ENCODE measurements around the gene CCDC6. TPM values are rescaled to one million over a fixed set of nuclear protein-coding genes. Genes with fewer than 3 reads are reported as not detected.

Gene CCDC6
- total and polyA plus RNA-seq, 2 of the 8 experiments (the other 6 are each of a cell fraction or from before 2014, with no cell fraction given), result 42.2 to 74.4 TPM

DNA sequence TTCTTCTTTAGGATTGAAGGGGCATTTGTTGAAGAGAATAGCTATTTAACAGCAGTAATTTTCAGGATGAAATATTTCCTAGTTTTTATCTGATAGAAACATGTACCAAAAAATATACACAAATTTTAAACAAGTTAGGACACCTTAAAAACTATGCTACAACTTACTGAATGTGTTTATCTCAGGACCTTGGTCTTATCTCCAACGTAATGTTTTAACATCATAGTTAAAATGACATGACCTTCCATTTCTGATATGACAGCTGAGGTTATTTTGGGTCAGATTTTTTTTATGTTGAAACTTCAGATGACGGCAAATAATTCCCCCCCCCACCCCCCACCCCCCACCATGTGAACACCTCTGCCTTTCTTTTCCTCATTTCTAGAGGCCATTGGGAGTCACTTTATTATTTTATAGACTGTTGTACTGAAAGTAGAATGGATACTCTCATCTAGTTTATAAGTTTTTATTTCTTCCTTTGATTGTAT is 161.1 kb downstream of the CCDC6 start:
- no peak for FAIRE-seq
- H3K4me1 ChIP-seq (replicated peaks in 1 of 4; ENCODE audit: control insufficient read depth in 3 of 4, insufficient read depth in 4 of 4, low read length in 3 of 4), result no peaks in the 10 kb centered on the region
- H3K79me1 ChIP-seq (ENCODE audit: low read depth, low read length), result no peaks in the 10 kb centered on the region
- H2BK5ac ChIP-seq (ENCODE audit: low read depth, low read length), result no peak overlapping the region
- no peak for DNase-seq (ENCODE audit: low read depth in 1 of 2, low spot score in 2 of 2)
- H3K36me3 ChIP-seq (ENCODE audit: control insufficient read depth in 2 of 4, insufficient read depth in 4 of 4, low read length in 3 of 4), result no peaks in the 10 kb centered on the region; a peak in 1 of 8 replicates
- no peak overlapping the region for H2BK15ac ChIP-seq (ENCODE audit: low read length)
- H4K5ac ChIP-seq (ENCODE audit: insufficient read length, low read depth, low read length), result no peak overlapping the region
- TF ChIP-seq, protein P1, sequence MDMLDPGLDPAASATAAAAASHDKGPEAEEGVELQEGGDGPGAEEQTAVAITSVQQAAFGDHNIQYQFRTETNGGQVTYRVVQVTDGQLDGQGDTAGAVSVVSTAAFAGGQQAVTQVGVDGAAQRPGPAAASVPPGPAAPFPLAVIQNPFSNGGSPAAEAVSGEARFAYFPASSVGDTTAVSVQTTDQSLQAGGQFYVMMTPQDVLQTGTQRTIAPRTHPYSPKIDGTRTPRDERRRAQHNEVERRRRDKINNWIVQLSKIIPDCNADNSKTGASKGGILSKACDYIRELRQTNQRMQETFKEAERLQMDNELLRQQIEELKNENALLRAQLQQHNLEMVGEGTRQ (IDR thresholded peaks at IDR 0.05; ENCODE audit: low read length), result no peak
- TF ChIP-seq SIRT6 (IDR thresholded peaks at IDR 0.05; ENCODE audit: low read length) (no peak), FOSL1 (IDR thresholded peaks at IDR 0.05; ENCODE audit: insufficient read depth, low read depth, low read length) (no peak), RBBP5 (IDR thresholded peaks at IDR 0.05; ENCODE audit: borderline replicate concordance, low read depth, low read length) (no peak), KDM4A (IDR thresholded peaks at IDR 0.05; ENCODE audit: low read depth, low read length, severe bottlenecking) (no peak)
- no peak overlapping the region for H2AFZ ChIP-seq (ENCODE audit: low read length)
- no peak overlapping the region for H2AK5ac ChIP-seq (ENCODE audit: low read depth, low read length)
- H3K27me3 ChIP-seq (replicated peaks in 1 of 4; ENCODE audit: control insufficient read depth in 3 of 4, extremely low read depth in 1 of 4, insufficient read depth in 3 of 4, low read length in 3 of 4), result no peaks in the 10 kb centered on the region
- H3K9ac ChIP-seq (replicated peaks in 1 of 4; ENCODE audit: extremely low read depth in 1 of 4, low read depth in 3 of 4, low read length in 3 of 4), result no peak overlapping the region
- ChIA-PET CTCF (ENCODE audit: partially characterized antibody) (no interaction called here), POLR2A (ENCODE audit: partially characterized antibody) (no interaction called here)
- no peak overlapping the region for H3K4ac ChIP-seq (replicated peaks; ENCODE audit: insufficient read length, low read depth, low read length)
- H3K56ac ChIP-seq (replicated peaks; ENCODE audit: insufficient read length, low read depth, low read length), result no peak overlapping the region
- no peak overlapping the region for H2BK20ac ChIP-seq (ENCODE audit: low read length)
- H3K9me3 ChIP-seq (ENCODE audit: insufficient read depth in 2 of 2, low read depth in 1 of 2, low read length in 1 of 2), result peaks cover 3 to 17% of the 10 kb centered on the region in 2 experiments; a peak in 3 of 4 replicates
- H3K18ac ChIP-seq (ENCODE audit: extremely low read depth, low read length), result no peak overlapping the region
- H3K4me3 ChIP-seq (ENCODE audit: extremely low read depth in 1 of 4, insufficient read depth in 2 of 4, low read depth in 3 of 4, low read length in 4 of 4), result no peak overlapping the region
- no peak overlapping the region for H3K4me2 ChIP-seq (ENCODE audit: insufficient read depth in 1 of 2, low read depth in 2 of 2, low read length in 2 of 2)
- WGBS, 2 experiments (ENCODE audit: extremely low coverage in 1 of 2, insufficient coverage in 1 of 2, insufficient read length in 1 of 2, insufficient replicate concordance in 2 of 2, low coverage in 1 of 2, low lambda C conversion rate in 2 of 2, missing lambda C conversion rate in 1 of 2), result 100% methylated on average over 2 of the region's 2 CpGs; no CpG with 5 or more reads in 1 of the 2 experiments
- no peak overlapping the region for H2BK12ac ChIP-seq (ENCODE audit: low read depth, low read length)
- no peak overlapping the region for H4K91ac ChIP-seq (replicated peaks; ENCODE audit: insufficient read length, low read length)
- no peak overlapping the region for H3K27ac ChIP-seq (ENCODE audit: low read depth, low read length)
- no peak overlapping the region for H3K14ac ChIP-seq (ENCODE audit: insufficient read length)
- no peaks in the 10 kb centered on the region for H4K20me1 ChIP-seq (replicated peaks in 1 of 2; ENCODE audit: control insufficient read depth in 1 of 2, insufficient read depth in 2 of 2, low read length in 2 of 2)
- no peak overlapping the region for H4K8ac ChIP-seq (ENCODE audit: extremely low read depth, insufficient read depth, low read length)
- H3K23me2 ChIP-seq (ENCODE audit: low read depth, low read length), result no peaks in the 10 kb centered on the region
- no peak overlapping the region for H2BK120ac ChIP-seq (replicated peaks; ENCODE audit: low read depth, low read length)
- H3K23ac ChIP-seq (ENCODE audit: insufficient read length), result no peak overlapping the region
- no peaks in the 10 kb centered on the region for H3K79me2 ChIP-seq (ENCODE audit: control insufficient read depth in 1 of 2, insufficient read depth in 2 of 2, low read length in 2 of 2)

Data from H1 (cell line).